Measurements from ENCODE around the gene LEFTY1.
"Not testable (repeated sequence)": the region's sequence is repeated elsewhere in the genome, so short reads cannot be mapped to it uniquely, and the experiment has no call there.

The LEFTY1 gene

GRCh38 chr1:225887554-225888288, 1.2 kb downstream of the LEFTY1 start:
- DNase-seq: not testable (repeated sequence)

- no peak for DNase-seq
These were observed 2.0 kb downstream of the LEFTY1 start for GRCh38 chr1:225887030-225887314.

GRCh38 chr1:225886159-225887029, 2.6 kb downstream of the LEFTY1 start:
- DNase-seq: no peak

GRCh38 chr1:225885336-225885735, 3.6 kb downstream of the LEFTY1 start:
- DNase-seq: no peak

- DNase-seq: no peak
These were observed 5.2 kb downstream of the LEFTY1 start for GRCh38 chr1:225883616-225884265.

GRCh38 chr1:225882694-225883615, 6.0 kb downstream of the LEFTY1 start:
- no peak for DNase-seq

DNA sequence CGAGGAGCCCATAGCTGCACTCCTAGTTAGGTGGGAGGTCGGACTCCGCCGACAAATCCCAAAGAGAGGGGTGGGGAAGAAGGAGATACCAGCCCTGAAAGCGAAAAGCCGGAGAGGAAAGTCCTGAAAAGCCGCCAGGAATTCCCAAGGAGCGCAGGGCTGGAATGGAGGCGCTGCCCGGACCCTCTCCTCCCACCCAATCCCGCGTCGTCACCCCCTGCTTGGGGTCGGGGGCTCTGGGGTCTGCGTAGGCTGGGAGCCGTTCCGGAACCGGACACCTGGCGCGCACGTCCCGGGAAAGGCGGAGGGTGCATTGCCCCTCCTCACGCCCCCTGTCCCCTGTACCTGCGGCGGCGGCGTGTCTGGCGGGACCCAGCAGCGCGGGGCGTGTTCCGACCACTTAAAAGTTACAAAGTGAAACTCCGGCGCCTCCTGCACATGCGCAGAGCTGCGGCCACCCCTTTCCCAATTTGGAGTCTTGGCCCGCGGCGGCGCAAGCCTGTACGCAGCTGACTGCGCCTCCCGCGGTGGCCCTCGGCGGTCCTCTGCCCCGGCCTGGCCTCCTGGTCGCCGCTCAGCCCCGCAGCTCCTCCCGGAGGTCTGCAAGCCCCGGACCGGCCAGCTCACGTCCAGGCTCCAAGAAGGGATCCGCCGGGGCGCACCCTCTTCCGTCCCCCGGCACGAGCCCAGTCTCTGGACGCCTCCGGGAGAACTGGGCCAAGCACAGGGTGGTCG, 6.8 kb downstream of the LEFTY1 start, which contains the start of gene TMEM63A:
TMEM63A (minus strand) TSS at position 422 of the 735 bp plus-strand sequence. CDS start 4,800 bp downstream, outside the sequence.
- peak; percentile 68 for DNase-seq

GRCh38 chr1:225881081-225881958, 7.6 kb downstream of the LEFTY1 start:
- DNase-seq: no peak

DNA sequence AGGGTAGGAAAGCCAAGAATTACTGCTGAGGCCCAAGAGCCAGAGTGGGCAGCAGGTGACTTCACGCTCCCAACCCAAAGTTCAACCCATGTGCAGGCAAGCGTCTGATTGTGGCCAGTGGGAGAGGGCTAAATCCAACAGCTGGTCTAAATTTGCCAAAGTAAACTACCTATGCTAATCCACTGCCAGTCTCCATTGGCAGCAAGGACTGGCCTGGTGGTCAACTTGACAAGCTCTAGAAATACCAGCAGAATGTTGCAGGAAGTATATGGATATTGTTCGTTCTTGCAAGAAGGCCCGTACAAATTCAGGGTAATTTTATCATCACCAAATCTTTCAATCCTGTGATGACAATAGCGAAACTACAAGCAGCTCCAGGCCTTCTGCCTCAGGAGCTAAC, 8.3 kb downstream of the LEFTY1 start:
- DNase-seq: no peak

DNA sequence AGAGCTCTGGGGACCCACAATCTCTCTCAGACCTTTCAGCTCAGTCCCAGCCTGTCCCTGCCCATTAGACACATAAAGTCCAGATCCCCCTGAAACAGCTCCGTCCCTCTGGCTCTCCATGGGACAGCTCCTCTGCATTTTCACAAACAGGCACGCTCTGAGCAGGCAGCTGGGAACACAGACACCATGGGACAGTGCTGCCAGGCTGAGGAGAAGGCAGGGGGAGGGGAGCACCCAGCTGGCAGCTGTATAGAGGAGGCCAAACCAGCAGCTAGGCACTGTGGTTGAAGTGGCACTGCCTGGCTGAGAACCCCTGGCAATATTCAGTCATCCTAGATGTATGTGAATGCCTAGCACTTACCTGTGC, 8.7 kb downstream of the LEFTY1 start:
- DNase-seq: no peak

DNA sequence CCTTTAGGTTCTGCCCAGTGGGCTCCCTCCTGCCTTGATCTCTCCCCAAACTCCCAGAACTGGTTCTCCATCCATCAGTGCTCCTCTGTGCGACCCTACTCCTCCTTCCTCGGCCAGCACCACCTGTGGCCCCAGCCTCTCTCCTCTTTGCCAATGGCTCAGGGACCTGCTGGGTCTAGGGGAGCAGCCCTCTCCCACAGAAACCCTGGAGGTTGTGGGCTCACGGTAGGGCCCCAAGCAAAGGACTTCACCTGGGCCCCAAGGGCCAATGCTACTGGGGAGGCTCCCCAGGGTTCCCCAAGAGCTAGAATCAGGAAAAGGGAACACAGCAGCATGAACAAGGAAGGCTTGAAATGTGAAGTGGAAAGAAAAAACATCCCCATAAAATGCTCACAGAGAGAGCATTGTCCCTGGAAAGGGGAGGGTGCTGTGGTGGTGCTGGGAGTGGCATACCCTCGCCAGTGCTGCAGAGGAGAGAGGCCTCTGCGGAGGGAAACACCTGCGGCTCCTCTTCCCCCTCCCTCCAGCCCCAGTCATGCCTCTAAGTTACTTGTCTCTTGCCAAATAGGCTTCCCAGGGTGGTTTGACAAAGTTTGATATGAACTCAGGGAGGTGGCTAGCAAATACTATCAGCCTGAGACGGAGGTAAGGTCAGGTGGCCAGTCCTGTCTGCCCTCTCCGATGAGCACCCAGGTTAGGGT, 9.3 kb downstream of the LEFTY1 start:
- no peak for DNase-seq

DNA sequence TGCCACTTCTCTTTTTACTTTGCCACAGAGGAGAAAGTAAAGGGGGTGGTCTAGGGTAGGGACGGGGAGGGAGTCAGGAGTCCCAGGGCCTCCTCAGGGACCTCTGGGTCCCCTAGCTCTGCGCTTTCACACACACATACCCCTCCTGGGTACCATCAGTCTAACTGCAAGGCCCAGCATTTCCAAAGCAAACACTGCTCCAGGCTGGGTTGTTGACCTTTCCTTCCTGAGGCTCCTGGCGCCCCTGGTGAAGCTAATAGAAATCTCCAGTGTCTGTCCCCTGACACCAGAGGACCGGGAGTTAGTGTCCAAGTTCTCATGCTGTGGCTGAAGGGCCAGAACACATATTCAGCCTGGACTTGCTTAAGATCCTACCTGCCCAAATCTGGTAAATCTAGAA, 10.7 kb downstream of the LEFTY1 start:
- DNase-seq: no peak

DNA sequence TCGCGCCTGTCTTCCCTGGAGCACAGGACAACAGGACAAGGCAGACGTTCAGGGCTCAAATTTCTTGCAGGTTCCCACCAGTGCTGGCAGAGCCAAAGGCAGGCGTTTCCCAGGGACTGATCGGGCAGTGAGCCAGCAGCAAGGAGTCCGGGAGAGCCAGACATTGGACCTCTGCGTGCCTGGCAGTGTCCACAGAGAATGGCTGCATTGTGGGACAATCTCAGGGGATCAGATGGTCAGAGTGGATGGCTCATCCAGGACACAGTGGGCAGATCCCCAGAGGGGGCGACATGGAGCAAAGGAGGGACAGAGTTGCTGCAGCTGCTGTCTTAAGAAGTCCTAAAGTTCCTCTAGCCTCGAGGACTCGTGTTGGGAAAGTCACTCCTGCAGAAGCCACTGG, 11.4 kb downstream of the LEFTY1 start:
- no peak for DNase-seq

GRCh38 chr1:225876900-225877510, 11.9 kb downstream of the LEFTY1 start:
- no peak for DNase-seq

- no peak for DNase-seq
These were observed 13.7 kb downstream of the LEFTY1 start for GRCh38 chr1:225875044-225875815.

DNA sequence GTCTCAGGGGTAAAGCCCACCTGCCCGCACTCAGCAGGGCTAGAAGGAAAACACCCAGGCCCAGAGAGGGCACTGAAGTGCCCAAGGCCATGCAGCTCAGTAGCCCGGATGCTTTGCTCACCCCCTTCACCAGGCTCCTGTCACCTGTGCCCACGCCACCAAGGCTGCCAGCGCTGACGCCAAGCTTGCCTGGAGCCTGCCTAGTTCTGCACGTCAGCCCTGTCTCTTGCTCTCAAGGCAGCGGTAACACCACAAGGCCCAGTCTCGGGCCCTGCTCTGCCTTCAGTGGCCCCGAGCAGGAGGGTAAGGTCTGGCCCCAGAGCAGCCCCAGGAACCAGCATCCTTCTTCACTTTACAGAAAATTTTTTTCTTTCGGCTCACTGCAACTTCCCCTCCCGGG, 14.5 kb downstream of the LEFTY1 start:
- DNase-seq: no peak

- DNase-seq: no peak
These were observed 15.6 kb downstream of the LEFTY1 start for GRCh38 chr1:225873281-225873850.

- no peak for DNase-seq
These were observed 16.9 kb downstream of the LEFTY1 start for GRCh38 chr1:225872075-225872430.

Data from amniotic stem cell (primary cell).